GM12878 (cell line): ENCODE measurements around the gene SOX5. TPM values are rescaled to one million over a fixed set of nuclear protein-coding genes. Genes with fewer than 3 reads are reported as not detected.

Source experiments
- ATAC-seq: fragments of 200-7000 bp; cut with Tn5 transposase; 3 replicates; pipeline ENCODE4 v1.9.1; 2020; ENCODE audit warnings: mild to moderate bottlenecking, moderate library complexity
- BruUV-seq: library from RNA; stranded (reverse); fragments of 400-500 nt; replicated peaks from 2 replicates; lab custom pipeline; 2021; lab: Mats Ljungman, UMichigan
- CTCF ChIA-PET: fragments of 300-600 bp; sonication (Branson Sonifier 250); formaldehyde crosslinking; extraction: SDS; loops from one replicate; lab custom pipeline; 2021; ENCODE audit warnings: inconsistent platforms; lab: Yijun Ruan, JAX
- POLR2A ChIA-PET: fragments of 350-600 bp; formaldehyde crosslinking; extraction: SDS; loops from one replicate; lab custom pipeline; 2021; ENCODE audit warnings: inconsistent platforms; lab: Charles Lee
- RAD21 ChIA-PET: fragments of 300-600 bp; sonication (Branson Sonifier 250); formaldehyde crosslinking; loops from one replicate; lab custom pipeline; 2023; ENCODE audit warnings: antibody characterized with exemption; ENCODE audit not compliant: unreplicated experiment; lab: Charles Lee
- SMC1A ChIA-PET: fragments of 300-600 bp; sonication (Branson Sonifier 250); formaldehyde crosslinking; loops from one replicate; lab custom pipeline; 2023; ENCODE audit not compliant: unreplicated experiment, uncharacterized antibody; lab: Charles Lee
- DNase-seq: peaks from one replicate; pipeline ENCODE4 v3.0.0-alpha.2; 2011; ENCODE audit warnings: low read depth, low spot score
- FAIRE-seq: peaks from 3 replicates; lab custom pipeline; 2011; peaks lifted over from hg19 to GRCh38; lab: Jason Lieb, UNC
- H2AFZ ChIP-seq: 2 replicates; pipeline ENCODE4 v1.6.0; 2011; ENCODE audit warnings: low read depth, low read length, control low read depth; ENCODE audit not compliant: control insufficient read depth
- H3K27ac ChIP-seq: 2 replicates; pipeline ENCODE4 v1.5.1; 2011; ENCODE audit warnings: control low read depth; ENCODE audit not compliant: control insufficient read depth, insufficient read depth
- H3K27me3 ChIP-seq, 2 experiments: replicated peaks in 1 of 2; 2 replicates each; pipeline versions ENCODE4 v1.6.0 to v1.6.1; 2011; ENCODE audit warnings: low read length in 1 of 2; ENCODE audit not compliant: control insufficient read depth in 2 of 2, insufficient read depth in 2 of 2
- H3K36me3 ChIP-seq, 2 experiments: 2 replicates each; pipeline ENCODE4 v1.5.1; 2011; ENCODE audit warnings: low read length in 1 of 2; ENCODE audit not compliant: control insufficient read depth in 2 of 2, insufficient read depth in 2 of 2
- H3K4me1 ChIP-seq: 2 replicates; pipeline ENCODE4 v1.6.1; 2011; ENCODE audit warnings: mild to moderate bottlenecking, low read length, moderate library complexity, mixed read lengths; ENCODE audit not compliant: control insufficient read depth, insufficient read depth
- H3K4me2 ChIP-seq: 2 replicates; pipeline ENCODE4 v1.6.0; 2011; ENCODE audit warnings: control low read depth; ENCODE audit not compliant: control insufficient read depth, insufficient read depth
- H3K4me3 ChIP-seq: fragments of 200-600 bp; sonication (generic); 2 replicates; pipeline ENCODE4 v1.5.1; 2016
- H3K79me2 ChIP-seq: 2 replicates; pipeline ENCODE4 v1.6.0; 2011; ENCODE audit warnings: low read length; ENCODE audit not compliant: control insufficient read depth, insufficient read depth
- H3K9ac ChIP-seq: 2 replicates; pipeline ENCODE4 v1.8.0; 2011; ENCODE audit warnings: low read length, control low read depth, mixed read lengths; ENCODE audit not compliant: control insufficient read depth, insufficient read depth
- H3K9me3 ChIP-seq: replicated peaks from 3 replicates; pipeline ENCODE4 v1.5.1; 2011; ENCODE audit warnings: mild to moderate bottlenecking, low read length; ENCODE audit not compliant: control insufficient read depth, insufficient read depth
- H4K20me1 ChIP-seq: 2 replicates; pipeline ENCODE4 v1.6.0; 2011; ENCODE audit not compliant: control insufficient read depth, insufficient read depth
- CBFB ChIP-seq: IDR thresholded peaks from 2 replicates; pipeline ENCODE4 v1.6.1; 2016; ENCODE audit warnings: antibody characterized with exemption, low read depth
- EP300 ChIP-seq, 2 experiments: fragments of 150-350 bp in 1 of 2; IDR thresholded peaks; 2 replicates each; pipeline ENCODE4 v1.6.1; 2011 to 2012; ENCODE audit warnings: low read depth in 2 of 2, low read length in 2 of 2, borderline replicate concordance in 1 of 2, improper control_type of control experiment in 1 of 2, inconsistent platforms in 1 of 2; ENCODE audit not compliant: control insufficient read depth in 1 of 2
- IRF5 ChIP-seq: fragments of 450-650 bp; IDR thresholded peaks from 2 replicates; pipeline ENCODE4 v1.6.1; 2017; ENCODE audit warnings: borderline replicate concordance
- MEF2A ChIP-seq: IDR thresholded peaks from 2 replicates; pipeline ENCODE4 v1.6.1; 2011; ENCODE audit warnings: low read depth, mild to moderate bottlenecking, low read length, moderate library complexity; ENCODE audit not compliant: insufficient read depth
- MEF2B ChIP-seq: fragments of 450-650 bp; IDR thresholded peaks from 2 replicates; pipeline ENCODE4 v1.6.1; 2018; ENCODE audit warnings: mild to moderate bottlenecking, moderate library complexity; ENCODE audit not compliant: partially characterized antibody, poor library complexity, severe bottlenecking
- MLLT1 ChIP-seq: fragments of 450-650 bp; IDR thresholded peaks from 2 replicates; pipeline ENCODE4 v1.6.1; 2016; ENCODE audit warnings: mild to moderate bottlenecking
- RCOR1 ChIP-seq: conservative IDR thresholded peaks from 2 replicates; pipeline ENCODE4 v1.6.1; 2012; ENCODE audit warnings: low read depth, low read length, improper control_type of control experiment
- SMAD5 ChIP-seq: IDR thresholded peaks from 2 replicates; pipeline ENCODE4 v1.6.1; 2016; ENCODE audit warnings: antibody characterized with exemption, low read depth
- SMC3 ChIP-seq: IDR thresholded peaks from 2 replicates; pipeline ENCODE4 v1.6.1; 2011; ENCODE audit warnings: low read length, improper control_type of control experiment, borderline replicate concordance
- TCF3 ChIP-seq: IDR thresholded peaks from 2 replicates; pipeline ENCODE4 v1.6.1; 2012; ENCODE audit warnings: low read depth, mild to moderate bottlenecking, low read length, borderline replicate concordance; ENCODE audit not compliant: insufficient read depth
- YY1 ChIP-seq: IDR thresholded peaks from 2 replicates; pipeline ENCODE4 v1.6.1; 2011; ENCODE audit warnings: low read depth, mild to moderate bottlenecking, low read length
- WGBS: methylation state at CpG from one replicate; pipeline ENCODE4 v1.1.6; 2016; ENCODE audit warnings: low lambda C conversion rate; ENCODE audit not compliant: insufficient replicate concordance, insufficient coverage; ENCODE audit errors: missing lambda C conversion rate; 5-methylcytosine and 5-hydroxymethylcytosine counted together
- in situ Hi-C: fragments of 300-500 bp; cut with MboI; formaldehyde crosslinking; loops from 9 replicates; pipeline ENCODE4 v1.14.3; 2018; ENCODE audit warnings: mixed read lengths
- intact Hi-C: fragments of 100-400 bp; cut with micrococcal nuclease; formaldehyde crosslinking; loops from one replicate; pipeline ENCODE4 v1.14.2; 2022; ENCODE audit not compliant: unreplicated experiment
- polyA plus RNA-seq, 11 experiments: library from polyadenylated mRNA; depleted of rRNA in 4 of 11; unstranded in 6 of 11; stranded (reverse) in 5 of 11; fragments of >200 nt; fragmentation: Nextera tagmentation in 4 of 11; fragmentation: Illumina TruSeq in 1 of 11; extraction: Ambion mirVana in 4 of 11; extraction: Trizol in 1 of 11; gene quantifications; 1 replicate in 1 of 11; 2 replicates in 10 of 11; pipeline versions ENCODE4 v1.2.1 to v1.2.3, GENCODE V29; 2011 to 2016; ENCODE audit warnings: inconsistent platforms in 2 of 11, missing spikeins in 2 of 11, low read depth in 1 of 11
- total RNA-seq, 4 experiments: library from RNA; depleted of rRNA in 3 of 4; stranded (reverse); fragments of >200 nt in 3 of 4; fragmentation: Illumina TruSeq in 1 of 4; extraction: Trizol in 1 of 4; gene quantifications; 2 replicates each; pipeline versions ENCODE4 v1.2.1 to v1.2.3, GENCODE V29; 2013 to 2021

The SOX5 gene
- total and polyA plus RNA-seq, 10 of the 15 experiments (the other 5 are each of a cell fraction or from before 2014, with no cell fraction given), result 0.08 to 1.0 (median 0.24) TPM

- Histone ChIP-seq H3K79me2 (no peaks in the 10 kb centered on the region), H3K4me1 (no peaks in the 10 kb centered on the region), H3K9me3 (no peaks in the 10 kb centered on the region), H3K9ac (no peak overlapping the region), H3K4me2 (no peak overlapping the region), H2AFZ (no peak overlapping the region), H3K4me3 (no peak overlapping the region), H3K27me3 (no peaks in the 10 kb centered on the region), H3K36me3 (no peaks in the 10 kb centered on the region), H3K27ac (no peak overlapping the region), H4K20me1 (no peaks in the 10 kb centered on the region)
- ChIA-PET POLR2A (no interaction called here), CTCF (no interaction called here), SMC1A (interaction anchor here (1.1 kb wide), 1 partner anchor 94 kb away, joined by 3 read pairs; no protein-coding TSS in a partner anchor), RAD21 (no interaction called here)
- in situ Hi-C loops, result no loop called here
- TF ChIP-seq EP300 (IDR thresholded peaks at IDR 0.05; ENCODE audit: borderline replicate concordance in 1 of 2, control insufficient read depth in 1 of 2, low read depth in 2 of 2, low read length in 2 of 2) (peak in 1 of 2 experiments; percentile 40; a peak in 1 of 4 replicates), YY1 (no peak)
- ATAC-seq (peak; percentile 62), FAIRE-seq (no peak), DNase-seq (no peak)
- intact Hi-C loops, result no loop called here
- WGBS, result 25% methylated on average over 2 of the region's 2 CpGs
- BruUV-seq, result no TSS peak
These were observed 18.9 kb downstream of the SOX5 start for GRCh38 chr12:23930599-23930998.

- BruUV-seq, result no TSS peak
- CTCF ChIA-PET, result no interaction called here
- H2AFZ ChIP-seq, result no peak overlapping the region
- H3K9me3 ChIP-seq, result no peaks in the 10 kb centered on the region
- WGBS, result 25% methylated on average over 2 of the region's 2 CpGs
- no peaks in the 10 kb centered on the region for H3K79me2 ChIP-seq
- POLR2A ChIA-PET, result no interaction called here
- FAIRE-seq, result no peak
- no peaks in the 10 kb centered on the region for H4K20me1 ChIP-seq
- H3K9ac ChIP-seq, result no peak overlapping the region
- no peak overlapping the region for H3K4me2 ChIP-seq
- no peak overlapping the region for H3K4me3 ChIP-seq
- H3K27me3 ChIP-seq, result no peaks in the 10 kb centered on the region
- RAD21 ChIA-PET, result no interaction called here
- no peak for ATAC-seq
- no peak overlapping the region for H3K27ac ChIP-seq
- H3K4me1 ChIP-seq, result no peaks in the 10 kb centered on the region
- TF ChIP-seq IRF5, result no peak
- no peak for TF ChIP-seq SMC3
- no peak for TF ChIP-seq SMAD5
- no peak for TF ChIP-seq RCOR1
- no peak for TF ChIP-seq TCF3
- no peak for TF ChIP-seq MEF2A
- TF ChIP-seq MLLT1, result no peak
- TF ChIP-seq MEF2B, result no peak
- TF ChIP-seq CBFB, result no peak
- in situ Hi-C loops, result no loop called here
- no peaks in the 10 kb centered on the region for H3K36me3 ChIP-seq
- intact Hi-C loops, result no loop called here
- SMC1A ChIA-PET, result interaction anchor here (0.9 to 1.5 kb wide), 6 partner anchors 9 to 135 kb away, joined by 3 to 6 read pairs (median 4); no protein-coding TSS in a partner anchor
- no peak for DNase-seq
These were observed 19.6 kb downstream of the SOX5 start for GRCh38 chr12:23929906-23930305.
